ENCODE data around the gene HS2ST1.
A peak's percentile ranks its signal among the peaks of the same experiment; 100 is the strongest.

HS2ST1 gene

GRCh38 chr1:87117761-87118368 is 203.4 kb downstream of the HS2ST1 start:
- no peak overlapping the region for H3K27ac ChIP-seq (ENCODE audit: low read depth, low read length, poor library complexity, severe bottlenecking)
- no peak overlapping the region for H2AFZ ChIP-seq (ENCODE audit: low read length)
- no peaks in the 10 kb centered on the region for H3K27me3 ChIP-seq (ENCODE audit: insufficient read depth, low read length)
- H3K4me1 ChIP-seq (ENCODE audit: insufficient read depth, low read length, severe bottlenecking), result no peaks in the 10 kb centered on the region
- no peaks in the 10 kb centered on the region for H3K9me2 ChIP-seq (ENCODE audit: low read depth, low read length)
- no peaks in the 10 kb centered on the region for H3K79me2 ChIP-seq (ENCODE audit: insufficient read depth, low read length)
- no peaks in the 10 kb centered on the region for H3F3A ChIP-seq (ENCODE audit: insufficient read depth, low read length)
- H3K4me2 ChIP-seq (ENCODE audit: low read length), result no peak overlapping the region
- no peaks in the 10 kb centered on the region for H3K9me3 ChIP-seq (ENCODE audit: low read length)
- H3K4me3 ChIP-seq (ENCODE audit: low read depth, low read length, poor library complexity, severe bottlenecking), result no peak overlapping the region
- no peak overlapping the region for H3K9ac ChIP-seq (ENCODE audit: low read length)
- TF ChIP-seq CTCF (IDR thresholded peaks at IDR 0.05; ENCODE audit: low read length), result no peak
- H3K36me3 ChIP-seq (ENCODE audit: insufficient read depth, low read length), result no peaks in the 10 kb centered on the region
- no peaks in the 10 kb centered on the region for H4K20me1 ChIP-seq (ENCODE audit: insufficient read depth, low read length)

- TF ChIP-seq CTCF (IDR thresholded peaks at IDR 0.05; ENCODE audit: low read length) (no peak), EZH2 (IDR thresholded peaks at IDR 0.05; ENCODE audit: borderline replicate concordance, low read length) (no peak)
- Histone ChIP-seq H3K9me3 (ENCODE audit: low read length) (no peaks in the 10 kb centered on the region), H3K27me3 (ENCODE audit: insufficient read depth, low read length) (no peaks in the 10 kb centered on the region), H4K20me1 (ENCODE audit: insufficient read depth, low read length) (no peaks in the 10 kb centered on the region), H3K79me2 (ENCODE audit: insufficient read depth, low read length) (no peaks in the 10 kb centered on the region), H3K9ac (ENCODE audit: low read length) (no peak overlapping the region), H3K4me3 (ENCODE audit: low read depth, low read length, poor library complexity, severe bottlenecking) (no peak overlapping the region), H3K4me1 (ENCODE audit: insufficient read depth, low read length, severe bottlenecking) (no peaks in the 10 kb centered on the region), H3K9me2 (ENCODE audit: low read depth, low read length) (no peaks in the 10 kb centered on the region), H3F3A (ENCODE audit: insufficient read depth, low read length) (no peaks in the 10 kb centered on the region), H3K27ac (ENCODE audit: low read depth, low read length, poor library complexity, severe bottlenecking) (no peak overlapping the region), H3K36me3 (ENCODE audit: insufficient read depth, low read length) (no peaks in the 10 kb centered on the region), H2AFZ (ENCODE audit: low read length) (no peak overlapping the region), H3K4me2 (ENCODE audit: low read length) (no peak overlapping the region)
These were observed 205.2 kb downstream of the HS2ST1 start for GRCh38 chr1:87119541-87120140.

- Histone ChIP-seq H2AFZ (ENCODE audit: low read length) (no peak overlapping the region), H3K9ac (ENCODE audit: low read length) (no peak overlapping the region), H3K27me3 (ENCODE audit: insufficient read depth, low read length) (no peaks in the 10 kb centered on the region), H3K9me2 (ENCODE audit: low read depth, low read length) (no peaks in the 10 kb centered on the region), H3K36me3 (ENCODE audit: insufficient read depth, low read length) (no peaks in the 10 kb centered on the region), H3K4me2 (ENCODE audit: low read length) (no peak overlapping the region), H3K9me3 (ENCODE audit: low read length) (no peaks in the 10 kb centered on the region), H4K20me1 (ENCODE audit: insufficient read depth, low read length) (no peaks in the 10 kb centered on the region), H3K79me2 (ENCODE audit: insufficient read depth, low read length) (no peaks in the 10 kb centered on the region), H3K4me1 (ENCODE audit: insufficient read depth, low read length, severe bottlenecking) (no peaks in the 10 kb centered on the region), H3K4me3 (ENCODE audit: low read depth, low read length, poor library complexity, severe bottlenecking) (no peak overlapping the region), H3F3A (ENCODE audit: insufficient read depth, low read length) (no peaks in the 10 kb centered on the region), H3K27ac (ENCODE audit: low read depth, low read length, poor library complexity, severe bottlenecking) (no peak overlapping the region)
- peak; percentile 65 for TF ChIP-seq CTCF (IDR thresholded peaks at IDR 0.05; ENCODE audit: low read length)
- no peak for TF ChIP-seq EZH2 (IDR thresholded peaks at IDR 0.05; ENCODE audit: borderline replicate concordance, low read length)
These were observed 206.3 kb downstream of the HS2ST1 start for GRCh38 chr1:87120779-87121178.

Measured in OCI-LY1 (cell line).